HepG2 (cell line): Measurements from ENCODE around the gene CYSTM1. TPM values are rescaled to one million over a fixed set of nuclear protein-coding genes. Genes with fewer than 3 reads are reported as not detected.

Experiments used
- ATAC-seq: fragments of 200-7000 bp; cut with Tn5 transposase; 3 replicates; pipeline ENCODE4 v1.9.1; 2020; ENCODE audit warnings: mild to moderate bottlenecking, moderate library complexity
- BruUV-seq: library from RNA; stranded (reverse); fragments of 400-500 nt; replicated peaks from 2 replicates; lab custom pipeline; 2021; lab: Mats Ljungman, UMichigan
- CTCF ChIA-PET: fragments of 300-600 bp; formaldehyde crosslinking; extraction: SDS; loops from one replicate; lab custom pipeline; 2021; ENCODE audit warnings: low total read pairs, inconsistent platforms, low intra/inter-chr PET ratio; lab: Yijun Ruan, JAX
- POLR2A ChIA-PET: fragments of 350-600 bp; sonication (Branson Sonifier 250); formaldehyde crosslinking; loops from one replicate; lab custom pipeline; 2020; ENCODE audit warnings: antibody characterized with exemption, inconsistent platforms; lab: Yijun Ruan, JAX
- DNase-seq: peaks from one replicate; pipeline ENCODE4 v3.0.0-alpha.2; 2015; ENCODE audit warnings: low spot score
- FAIRE-seq: peaks from 3 replicates; lab custom pipeline; 2011; peaks lifted over from hg19 to GRCh38; lab: Jason Lieb, UNC
- H2AFZ ChIP-seq: one replicate; pipeline ENCODE4 v1.6.1; 2011; ENCODE audit warnings: low read length, inconsistent platforms
- H3K27ac ChIP-seq: fragments of 300-600 bp; 3 replicates; pipeline ENCODE4 v1.8.0; 2011; ENCODE audit warnings: mixed run types, mild to moderate bottlenecking, mixed read lengths, low read length, inconsistent platforms; ENCODE audit not compliant: insufficient read depth; ENCODE audit errors: extremely low read length
- H3K27me3 ChIP-seq, 2 experiments: fragments of 200-600 bp in 1 of 2; 2 replicates in 1 of 2; 3 replicates in 1 of 2; pipeline versions ENCODE4 v1.6.0 to v1.8.0; 2011; ENCODE audit warnings: low read length in 2 of 2, mild to moderate bottlenecking in 2 of 2, moderate library complexity in 2 of 2, inconsistent platforms in 1 of 2; ENCODE audit not compliant: insufficient read depth in 2 of 2, control insufficient read depth in 1 of 2
- H3K36me3 ChIP-seq, 2 experiments: fragments of 200-600 bp in 1 of 2; replicated peaks in 1 of 2; 2 replicates in 1 of 2; 3 replicates in 1 of 2; pipeline versions ENCODE4 v1.5.1 to v1.8.0; 2011; ENCODE audit warnings: low read length in 2 of 2, inconsistent platforms in 1 of 2; ENCODE audit not compliant: insufficient read depth in 2 of 2, control insufficient read depth in 1 of 2
- H3K4me1 ChIP-seq: 2 replicates; pipeline ENCODE4 v1.5.1; 2012; ENCODE audit warnings: low read length, inconsistent platforms; ENCODE audit not compliant: insufficient read depth
- H3K4me2 ChIP-seq: 2 replicates; pipeline ENCODE4 v1.6.0; 2011; ENCODE audit warnings: low read depth, low read length, inconsistent platforms
- H3K4me3 ChIP-seq, 3 experiments: fragments of 200-600 bp in 1 of 3; sonication (generic), shearing (Covaris generic) in 1 of 3; replicated peaks in 1 of 3; 2 replicates each; pipeline ENCODE4 v1.5.1; 2011 to 2016; ENCODE audit warnings: low read length in 3 of 3, inconsistent platforms in 2 of 3, low read depth in 2 of 3, mild to moderate bottlenecking in 2 of 3, control low read depth in 1 of 3, mixed read lengths in 1 of 3; ENCODE audit not compliant: insufficient read depth in 1 of 3
- H3K79me2 ChIP-seq: one replicate; pipeline ENCODE4 v1.6.1; 2011; ENCODE audit warnings: low read length, inconsistent platforms; ENCODE audit not compliant: insufficient read depth
- H3K9ac ChIP-seq: 2 replicates; pipeline ENCODE4 v1.6.0; 2011; ENCODE audit warnings: mild to moderate bottlenecking, low read depth, low read length, inconsistent platforms; ENCODE audit not compliant: insufficient read depth
- H3K9me3 ChIP-seq: 2 replicates; pipeline ENCODE4 v1.5.1; 2012; ENCODE audit warnings: mild to moderate bottlenecking, low read length
- H4K20me1 ChIP-seq: 2 replicates; pipeline ENCODE4 v1.6.0; 2011; ENCODE audit warnings: inconsistent platforms, mild to moderate bottlenecking, low read length, moderate library complexity; ENCODE audit not compliant: insufficient read depth
- ARID2 ChIP-seq: sonication (generic); formaldehyde crosslinking; IDR thresholded peaks from 2 replicates; pipeline ENCODE4 v1.8.1; 2022; ENCODE audit warnings: mild to moderate bottlenecking, missing genetic modification reagents, borderline replicate concordance
- EED ChIP-seq: sonication (generic); formaldehyde crosslinking; IDR thresholded peaks from 2 replicates; pipeline ENCODE4 v1.5.0; 2020; ENCODE audit warnings: mild to moderate bottlenecking, missing genetic modification reagents
- FLYWCH1 ChIP-seq: sonication (generic); formaldehyde crosslinking; IDR thresholded peaks from 2 replicates; pipeline ENCODE4 v1.8.1; 2023; ENCODE audit warnings: mild to moderate bottlenecking, missing genetic modification reagents
- HOXA7 ChIP-seq: sonication (generic); formaldehyde crosslinking; IDR thresholded peaks from 2 replicates; pipeline ENCODE4 v1.8.1; 2022; ENCODE audit warnings: mild to moderate bottlenecking, missing genetic modification reagents, moderate library complexity
- KAT2B ChIP-seq: fragments of 150-350 bp; IDR thresholded peaks from 2 replicates; pipeline ENCODE4 v1.6.1; 2014; ENCODE audit warnings: low read depth, low read length, borderline replicate concordance
- KDM4B ChIP-seq: sonication (generic); formaldehyde crosslinking; IDR thresholded peaks from 2 replicates; pipeline ENCODE4 v1.4.0; 2020; ENCODE audit warnings: missing genetic modification reagents
- KMT2A ChIP-seq: sonication (generic); formaldehyde crosslinking; IDR thresholded peaks from 2 replicates; pipeline ENCODE4 v1.4.0; 2020; ENCODE audit warnings: missing genetic modification reagents
- MEIS1 ChIP-seq: sonication (generic); formaldehyde crosslinking; IDR thresholded peaks from 2 replicates; pipeline ENCODE4 v1.9.0; 2021; ENCODE audit warnings: mild to moderate bottlenecking, missing genetic modification reagents, moderate library complexity, borderline replicate concordance
- PCBP2 ChIP-seq: fragments of 200-400 bp; formaldehyde crosslinking; optimal IDR thresholded peaks from 2 replicates; pipeline ENCODE3; 2018; ENCODE audit warnings: low read length, low read depth; ENCODE audit not compliant: poor library complexity, severe bottlenecking
- SETDB1 ChIP-seq: sonication (generic); formaldehyde crosslinking; IDR thresholded peaks from 2 replicates; pipeline ENCODE4 v1.5.1; 2020; ENCODE audit warnings: missing genetic modification reagents, mild to moderate bottlenecking, borderline replicate concordance
- ZNF180 ChIP-seq: sonication (generic); formaldehyde crosslinking; IDR thresholded peaks from 2 replicates; pipeline ENCODE4 v1.4.0; 2020; ENCODE audit warnings: low read depth, missing genetic modification reagents, borderline replicate concordance
- ZNF362 ChIP-seq: sonication (generic); formaldehyde crosslinking; IDR thresholded peaks from 2 replicates; pipeline ENCODE4 v1.4.0; 2020; ENCODE audit warnings: missing genetic modification reagents, mild to moderate bottlenecking, borderline replicate concordance
- WGBS: methylation state at CpG from one replicate; pipeline ENCODE4 v1.1.6; 2017; ENCODE audit warnings: low lambda C conversion rate; 5-methylcytosine and 5-hydroxymethylcytosine counted together
- in situ Hi-C: cut with HindIII; loops from 2 replicates; pipeline ENCODE4 v1.10.0; 2017; ENCODE audit warnings: low pct_unique_long_range_greater_than_20kb; ENCODE audit not compliant: extremely low pct_ligation_motif_present
- intact Hi-C: fragments of 100-400 bp; cut with micrococcal nuclease; formaldehyde crosslinking; loops from one replicate; pipeline ENCODE4 v1.10.0; 2022; ENCODE audit not compliant: unreplicated experiment
- polyA plus RNA-seq, 8 experiments: library from polyadenylated mRNA; depleted of rRNA in 3 of 8; stranded (reverse) in 7 of 8; unstranded in 1 of 8; fragments of >200 nt; fragmentation: Illumina TruSeq in 4 of 8; extraction: Trizol in 4 of 8; gene quantifications; 2 replicates each; pipeline versions ENCODE4 v1.2.1 to v1.2.3, GENCODE V29; 2011 to 2016; ENCODE audit warnings: low read depth in 4 of 8, missing spikeins in 1 of 8, mixed read lengths in 1 of 8; ENCODE audit not compliant: insufficient read depth in 1 of 8
- total RNA-seq, 5 experiments: library from RNA; depleted of rRNA; stranded (reverse); fragments of >200 nt; fragmentation: Illumina TruSeq; extraction: Trizol; gene quantifications; 2 replicates each; pipeline ENCODE4 v1.2.3, GENCODE V29; 2016; ENCODE audit warnings: low read depth in 1 of 5

Gene CYSTM1
- total and polyA plus RNA-seq, 2 of the 13 experiments (the other 11 are each of a cell fraction or from before 2014, with no cell fraction given), result 40.0 to 73.4 TPM

DNA sequence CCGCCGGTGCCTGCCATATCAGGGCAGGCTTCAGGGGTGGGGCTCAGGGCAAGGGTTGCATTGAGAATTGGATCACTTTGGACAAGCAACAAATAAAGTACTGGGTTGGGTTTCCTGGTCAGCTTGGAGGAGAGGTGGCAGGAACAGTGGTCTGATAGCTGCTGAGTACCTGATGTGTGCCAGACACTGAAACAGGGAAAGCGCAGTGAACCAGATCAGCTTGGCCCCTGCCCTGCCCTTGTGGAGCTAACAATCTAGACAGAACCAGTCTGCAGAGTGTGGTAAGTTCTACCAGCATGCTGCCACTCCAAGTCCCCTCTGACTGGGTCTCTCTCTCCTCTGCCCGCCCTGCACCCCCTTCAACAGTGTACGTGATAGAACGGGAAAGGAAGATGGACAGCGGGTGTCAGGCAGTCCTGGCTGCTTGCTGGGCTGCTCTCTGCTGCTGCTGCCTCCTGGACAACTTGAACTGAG, 53.4 kb downstream of the CYSTM1 start:
- intact Hi-C loops, result no loop called here
- Histone ChIP-seq H3K4me1 (peaks cover 36% of the 10 kb centered on the region), H3K4me3 (no peak overlapping the region), H3K36me3 (no peaks in the 10 kb centered on the region; a peak in 2 of 5 replicates), H3K27ac (no peak overlapping the region), H4K20me1 (no peaks in the 10 kb centered on the region), H3K79me2 (no peaks in the 10 kb centered on the region), H2AFZ (no peak overlapping the region), H3K4me2 (no peak overlapping the region), H3K27me3 (no peaks in the 10 kb centered on the region), H3K9ac (no peak overlapping the region), H3K9me3 (no peaks in the 10 kb centered on the region)
- ATAC-seq (no peak), FAIRE-seq (no peak), DNase-seq (no peak)
- 97% methylated on average over 6 of the region's 7 CpGs for WGBS
- no peak for TF ChIP-seq ARID2
- TF ChIP-seq MEIS1 (CRISPR knock-in tag), result no peak
- no peak for TF ChIP-seq ZNF180 (CRISPR knock-in tag)
- TF ChIP-seq EED (CRISPR knock-in tag), result no peak
- no peak for TF ChIP-seq KAT2B
- TF ChIP-seq FLYWCH1 (CRISPR knock-in tag), result no peak
- in situ Hi-C loops, result no loop called here
- CTCF ChIA-PET, result no interaction called here
- no TSS peak for BruUV-seq
- POLR2A ChIA-PET, result no interaction called here

DNA sequence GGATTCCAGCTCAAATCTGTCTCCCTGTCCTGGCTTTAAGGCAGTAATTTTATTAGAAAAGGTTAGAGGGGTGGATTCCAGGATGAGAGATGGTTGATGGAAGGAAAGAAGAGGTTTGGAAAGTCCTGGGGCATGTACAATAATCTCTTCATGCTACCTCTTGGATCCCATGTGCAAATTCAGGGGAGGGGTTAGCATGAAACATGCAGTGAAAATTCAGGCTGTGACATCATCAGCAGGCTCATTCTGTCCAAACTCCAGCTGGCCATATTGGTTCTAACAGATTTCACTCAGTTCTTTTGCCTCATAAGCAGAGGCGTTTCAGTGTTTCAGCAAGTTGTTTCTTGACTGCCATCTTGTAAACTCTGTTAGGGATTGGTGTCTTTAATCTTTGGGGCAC, 55.4 kb downstream of the CYSTM1 start:
- intact Hi-C loops, result no loop called here
- Histone ChIP-seq H3K27me3 (no peaks in the 10 kb centered on the region), H3K4me2 (no peak overlapping the region), H3K9ac (no peak overlapping the region), H4K20me1 (no peaks in the 10 kb centered on the region), H3K36me3 (no peaks in the 10 kb centered on the region; a peak in 1 of 5 replicates), H3K9me3 (no peaks in the 10 kb centered on the region), H3K27ac (no peak overlapping the region), H3K79me2 (peaks cover 3% of the 10 kb centered on the region), H3K4me3 (no peak overlapping the region), H3K4me1 (peaks cover 27% of the 10 kb centered on the region), H2AFZ (no peak overlapping the region)
- TF ChIP-seq KDM4B (CRISPR knock-in tag) (no peak), PCBP2 (no peak), KMT2A (CRISPR knock-in tag) (no peak), ZNF362 (CRISPR knock-in tag) (no peak), HOXA7 (CRISPR knock-in tag) (no peak), SETDB1 (CRISPR knock-in tag) (no peak)
- DNase-seq, result no peak
- FAIRE-seq, result no peak
- BruUV-seq, result no TSS peak
- 94% methylated on average over 1 of the region's 1 CpG for WGBS
- POLR2A ChIA-PET, result no interaction called here
- ATAC-seq, result no peak
- CTCF ChIA-PET, result no interaction called here
- in situ Hi-C loops, result no loop called here
